Hematopoietic multipotent progenitor cell treated with erythropoietin and hydrocortisone succinate and interleukin-3 and kit ligand, for 6 days (in vitro differentiated cells): ENCODE results near the gene ENAM.
"Not testable (repeated sequence)": the region's sequence is repeated elsewhere in the genome, so short reads cannot be mapped to it uniquely, and the experiment has no call there.

ENCODE experiments used
- DNase-seq: peaks from one replicate; pipeline ENCODE4 v3.0.0-alpha.2; 2015

ENAM gene

GRCh38 chr4:70627620-70628019 is 924 bp upstream of the ENAM start:
- no peak for DNase-seq

- DNase-seq = no peak
These were observed 1.0 kb downstream of the ENAM start for GRCh38 chr4:70629469-70630090.

GRCh38 chr4:70630162-70630561 is 1.6 kb downstream of the ENAM start:
- no peak for DNase-seq

GRCh38 chr4:70632028-70632427 is 3.5 kb downstream of the ENAM start:
- DNase-seq = no peak

GRCh38 chr4:70634482-70634881 is 5.9 kb downstream of the ENAM start:
- DNase-seq = no peak

- DNase-seq = no peak
These were observed 8.8 kb downstream of the ENAM start for GRCh38 chr4:70637239-70637913.

- no peak for DNase-seq
These were observed 11.6 kb downstream of the ENAM start for GRCh38 chr4:70640192-70640591.

- not testable (repeated sequence) for DNase-seq
These were observed 22.2 kb downstream of the ENAM start for GRCh38 chr4:70650741-70651140.

GRCh38 chr4:70651864-70652506 is 23.4 kb downstream of the ENAM start:
- peak; percentile 74 for DNase-seq

- DNase-seq = peak; percentile 80
These were observed 26.1 kb downstream of the ENAM start for GRCh38 chr4:70654605-70655011.

GRCh38 chr4:70657326-70657725 is 28.8 kb downstream of the ENAM start:
- no peak for DNase-seq

- no peak for DNase-seq
These were observed 29.9 kb downstream of the ENAM start for GRCh38 chr4:70658418-70658817.

GRCh38 chr4:70660106-70660505 is 31.6 kb downstream of the ENAM start:
- DNase-seq = no peak

GRCh38 chr4:70661309-70661922 is 32.9 kb downstream of the ENAM start:
- not testable (repeated sequence) for DNase-seq

- no peak for DNase-seq
These were observed 37.8 kb downstream of the ENAM start, which contains the start of gene JCHAIN for GRCh38 chr4:70666369-70666768. Gene JCHAIN, minus strand, starts transcription at chr4:70666508. Its CDS starts 18 bp downstream, at chr4:70666490.

GRCh38 chr4:70667740-70668535 is 39.4 kb downstream of the ENAM start:
- DNase-seq = no peak

- no peak for DNase-seq
These were observed 41.9 kb downstream of the ENAM start for GRCh38 chr4:70670332-70671014.

- DNase-seq = no peak
These were observed 42.5 kb downstream of the ENAM start for GRCh38 chr4:70671091-70671490.

GRCh38 chr4:70674191-70674590 is 45.6 kb downstream of the ENAM start:
- DNase-seq = no peak

GRCh38 chr4:70674731-70675130 is 46.2 kb downstream of the ENAM start:
- no peak for DNase-seq

GRCh38 chr4:70676554-70677090 is 48.1 kb downstream of the ENAM start:
- DNase-seq = no peak
